Testis (tissue), 2 donors: ENCODE data around the gene ARPC2.

ENCODE experiments used
- CTCF ChIP-seq, 3 experiments: fragments of 450-650 bp in 2 of 3; fragments of 200-600 bp in 1 of 3; sonication (generic) in 1 of 3; IDR thresholded peaks; one replicate each; pipeline ENCODE4 v1.5.1; 2016 to 2019; ENCODE audit warnings: antibody characterized with exemption in 3 of 3, mild to moderate bottlenecking in 2 of 3, moderate library complexity in 1 of 3
- POLR2A ChIP-seq: fragments of 450-650 bp; IDR thresholded peaks from one replicate; pipeline ENCODE4 v1.6.1; 2017; ENCODE audit warnings: antibody characterized with exemption, mild to moderate bottlenecking, moderate library complexity

- TF ChIP-seq POLR2A = no peak
- TF ChIP-seq CTCF (IDR thresholded peaks at IDR 0.05) = no peak
Measured at GRCh38 chr2:218224186-218224585, 7.2 kb downstream of the ARPC2 start.
